ENCODE data around the gene DPF3.

DPF3 gene

GRCh38 chr14:72636871-72637270 lies 257.0 kb downstream of the DPF3 start:
- DNase-seq = no peak

- no peak for DNase-seq
Observed at GRCh38 chr14:72636094-72636493, 257.8 kb downstream of the DPF3 start.

- DNase-seq = no peak
Observed at GRCh38 chr14:72634691-72635616, 258.9 kb downstream of the DPF3 start.

GRCh38 chr14:72633551-72633950 lies 260.4 kb downstream of the DPF3 start:
- no peak for DNase-seq

GRCh38 chr14:72632727-72633126 lies 261.2 kb downstream of the DPF3 start:
- DNase-seq = no peak

GRCh38 chr14:72631401-72631800 lies 262.5 kb downstream of the DPF3 start:
- no peak for DNase-seq

GRCh38 chr14:72630374-72630773 lies 263.5 kb downstream of the DPF3 start:
- DNase-seq = no peak

GRCh38 chr14:72629534-72629933 lies 264.4 kb downstream of the DPF3 start:
- DNase-seq = no peak

- DNase-seq = no peak
Observed at GRCh38 chr14:72625689-72626088, 268.2 kb downstream of the DPF3 start.

- no peak for DNase-seq
Observed at GRCh38 chr14:72621387-72622065, 272.4 kb downstream of the DPF3 start.

- no peak for DNase-seq
Observed at GRCh38 chr14:72619881-72620280, 274.0 kb downstream of the DPF3 start.

GRCh38 chr14:72619111-72619571 lies 274.8 kb downstream of the DPF3 start:
- no peak for DNase-seq

GRCh38 chr14:72618424-72618823 lies 275.5 kb downstream of the DPF3 start:
- DNase-seq = no peak

- DNase-seq = no peak
Observed at GRCh38 chr14:72617391-72618031, 276.4 kb downstream of the DPF3 start.

- no peak for DNase-seq
Observed at GRCh38 chr14:72616811-72617210, 277.1 kb downstream of the DPF3 start.

- DNase-seq = no peak
Observed at GRCh38 chr14:72616294-72616693, 277.6 kb downstream of the DPF3 start.

GRCh38 chr14:72615451-72616121 lies 278.3 kb downstream of the DPF3 start:
- DNase-seq = no peak

GRCh38 chr14:72614891-72615415 lies 278.9 kb downstream of the DPF3 start:
- no peak for DNase-seq

GRCh38 chr14:72614365-72614764 lies 279.5 kb downstream of the DPF3 start:
- DNase-seq = no peak

GRCh38 chr14:72613975-72614319 lies 280.0 kb downstream of the DPF3 start:
- no peak for DNase-seq

- DNase-seq = no peak
Observed at GRCh38 chr14:72613231-72613974, 280.5 kb downstream of the DPF3 start.

- DNase-seq = no peak
Observed at GRCh38 chr14:72612041-72612440, 281.9 kb downstream of the DPF3 start.

Data from NCI-H446 (cell line).